ENCODE results near the gene CLCN7. TPM values are rescaled to one million over a fixed set of nuclear protein-coding genes. Genes with fewer than 3 reads are reported as not detected.

The CLCN7 gene
- total and polyA plus RNA-seq, 2 experiments from 2014 or later, result 17.4 to 53.8 TPM

GRCh38 chr16:1511662-1512569 lies 37.1 kb upstream of the CLCN7 start:
- Histone ChIP-seq H3K36me3 (ENCODE audit: insufficient read depth) (no peaks in the 10 kb centered on the region), H3K9me2 (ENCODE audit: insufficient read depth) (no peaks in the 10 kb centered on the region), H3F3A (replicated peaks; ENCODE audit: low read depth) (no peaks in the 10 kb centered on the region), H4K20me1 (replicated peaks; ENCODE audit: insufficient read depth) (no peaks in the 10 kb centered on the region; the same call in 1 of the 2 replicates), H3K27ac (ENCODE audit: low read depth) (no peak overlapping the region), H3K27me3 (ENCODE audit: insufficient read depth) (no peaks in the 10 kb centered on the region), H3K4me2 (no peak overlapping the region), H3K79me2 (replicated peaks; ENCODE audit: insufficient read depth) (no peaks in the 10 kb centered on the region), H2AFZ (no peak overlapping the region), H3K4me3 (no peak overlapping the region), H3K4me1 (ENCODE audit: insufficient read depth) (no peaks in the 10 kb centered on the region)
- Mint-ChIP-seq H3K36me3 (ENCODE audit: low read depth) (peaks cover 46% of the 10 kb centered on the region), H3K27ac (no peak overlapping the region), H3K4me3 (no peak overlapping the region), H3K9me3 (peaks cover 16% of the 10 kb centered on the region; the same call in 2 of the 3 replicates), H3K4me1 (no peaks in the 10 kb centered on the region), H3K27me3 (ENCODE audit: insufficient read depth, low read depth, poor library complexity) (peaks cover 14% of the 10 kb centered on the region)
- DNase-seq (ENCODE audit: low spot score) (peak; percentile 51), ATAC-seq (peak; percentile 47)
- TF ChIP-seq POLR2AphosphoS5 (IDR thresholded peaks at IDR 0.05; ENCODE audit: low read depth) (no peak), EZH2 (IDR thresholded peaks at IDR 0.05; ENCODE audit: low read depth, unreplicated experiment) (no peak), ZNF331 (CRISPR knock-in tag; IDR thresholded peaks at IDR 0.05; ENCODE audit: low read depth) (no peak), CREB1 (CRISPR knock-in tag; IDR thresholded peaks at IDR 0.05; ENCODE audit: low read depth) (no peak), ETS1 (IDR thresholded peaks at IDR 0.05) (no peak)

GRCh38 chr16:1510941-1511351 lies 36.1 kb upstream of the CLCN7 start:
- peak; percentile 50 for DNase-seq (ENCODE audit: low spot score)

More at GRCh38 chr16:1510941-1511351, 36.1 kb upstream of the CLCN7 start:
- TF ChIP-seq CTCF (conservative IDR thresholded peaks at IDR 0.05; ENCODE audit: low read depth in 2 of 2) (peak in 1 of 2 experiments; percentile 24; a peak in 2 of 4 replicates), CREB1 (CRISPR knock-in tag; IDR thresholded peaks at IDR 0.05; ENCODE audit: low read depth) (no peak)
- peak; percentile 67 for ATAC-seq
- H3K9me3 Mint-ChIP-seq, result peaks cover 16% of the 10 kb centered on the region; the same call in 2 of the 3 replicates
- H3K4me1 ChIP-seq (ENCODE audit: insufficient read depth), result no peaks in the 10 kb centered on the region
- H3F3A ChIP-seq (replicated peaks; ENCODE audit: low read depth), result no peaks in the 10 kb centered on the region
- H3K27me3 Mint-ChIP-seq (ENCODE audit: insufficient read depth, low read depth, poor library complexity), result peaks cover 14% of the 10 kb centered on the region
- H3K27me3 ChIP-seq (ENCODE audit: insufficient read depth), result no peaks in the 10 kb centered on the region
- H3K36me3 ChIP-seq (ENCODE audit: insufficient read depth), result no peaks in the 10 kb centered on the region
- H3K4me3 ChIP-seq, result no peak overlapping the region
- H3K36me3 Mint-ChIP-seq (ENCODE audit: low read depth), result peaks cover 47% of the 10 kb centered on the region
- H3K27ac Mint-ChIP-seq, result no peak overlapping the region
- no peaks in the 10 kb centered on the region for H3K4me1 Mint-ChIP-seq
- H3K27ac ChIP-seq (ENCODE audit: low read depth), result no peak overlapping the region
- no peak overlapping the region for H3K4me2 ChIP-seq
- no peaks in the 10 kb centered on the region for H3K9me2 ChIP-seq (ENCODE audit: insufficient read depth)
- peaks cover 4% of the 10 kb centered on the region; the same call in 1 of the 2 replicates for H4K20me1 ChIP-seq (replicated peaks; ENCODE audit: insufficient read depth)
- H3K79me2 ChIP-seq (replicated peaks; ENCODE audit: insufficient read depth), result no peaks in the 10 kb centered on the region
- H3K4me3 Mint-ChIP-seq, result no peak overlapping the region
- no peak overlapping the region for H2AFZ ChIP-seq

Measured in GM23338 (cell line).